ENCODE results near the gene GOT1.

Gene GOT1

GRCh38 chr10:99426689-99427088, 3.7 kb downstream of the GOT1 start:
- TF ChIP-seq GATA2 (IDR thresholded peaks at IDR 0.05; ENCODE audit: low read depth, low read length), result no peak
- no peak for TF ChIP-seq GATA3 (IDR thresholded peaks at IDR 0.05; ENCODE audit: low read depth, low read length)

- TF ChIP-seq GATA2 (IDR thresholded peaks at IDR 0.05; ENCODE audit: low read depth, low read length) (no peak), GATA3 (IDR thresholded peaks at IDR 0.05; ENCODE audit: low read depth, low read length) (no peak)
These were observed 5.2 kb downstream of the GOT1 start for GRCh38 chr10:99425204-99425603.

GRCh38 chr10:99424656-99425055, 5.8 kb downstream of the GOT1 start:
- TF ChIP-seq GATA2 (IDR thresholded peaks at IDR 0.05; ENCODE audit: low read depth, low read length) (no peak), GATA3 (IDR thresholded peaks at IDR 0.05; ENCODE audit: low read depth, low read length) (no peak)

GRCh38 chr10:99422529-99423096, 7.8 kb downstream of the GOT1 start:
- no peak for TF ChIP-seq GATA2 (IDR thresholded peaks at IDR 0.05; ENCODE audit: low read depth, low read length)
- TF ChIP-seq GATA3 (IDR thresholded peaks at IDR 0.05; ENCODE audit: low read depth, low read length), result no peak

GRCh38 chr10:99421233-99421739, 9.1 kb downstream of the GOT1 start:
- TF ChIP-seq GATA2 (IDR thresholded peaks at IDR 0.05; ENCODE audit: low read depth, low read length) (no peak), GATA3 (IDR thresholded peaks at IDR 0.05; ENCODE audit: low read depth, low read length) (no peak)

GRCh38 chr10:99419688-99420087, 10.7 kb downstream of the GOT1 start:
- TF ChIP-seq GATA2 (IDR thresholded peaks at IDR 0.05; ENCODE audit: low read depth, low read length) (no peak), GATA3 (IDR thresholded peaks at IDR 0.05; ENCODE audit: low read depth, low read length) (no peak)

GRCh38 chr10:99418910-99419624, 11.4 kb downstream of the GOT1 start:
- no peak for TF ChIP-seq GATA2 (IDR thresholded peaks at IDR 0.05; ENCODE audit: low read depth, low read length)
- no peak for TF ChIP-seq GATA3 (IDR thresholded peaks at IDR 0.05; ENCODE audit: low read depth, low read length)

- TF ChIP-seq GATA2 (IDR thresholded peaks at IDR 0.05; ENCODE audit: low read depth, low read length) (no peak), GATA3 (IDR thresholded peaks at IDR 0.05; ENCODE audit: low read depth, low read length) (no peak)
These were observed 18.3 kb downstream of the GOT1 start for GRCh38 chr10:99412099-99412498.

GRCh38 chr10:99411546-99411945, 18.9 kb downstream of the GOT1 start:
- no peak for TF ChIP-seq GATA3 (IDR thresholded peaks at IDR 0.05; ENCODE audit: low read depth, low read length)
- no peak for TF ChIP-seq GATA2 (IDR thresholded peaks at IDR 0.05; ENCODE audit: low read depth, low read length)

GRCh38 chr10:99410876-99411275, 19.5 kb downstream of the GOT1 start:
- TF ChIP-seq GATA3 (IDR thresholded peaks at IDR 0.05; ENCODE audit: low read depth, low read length) (no peak), GATA2 (IDR thresholded peaks at IDR 0.05; ENCODE audit: low read depth, low read length) (no peak)

GRCh38 chr10:99410146-99410545, 20.3 kb downstream of the GOT1 start:
- TF ChIP-seq GATA3 (IDR thresholded peaks at IDR 0.05; ENCODE audit: low read depth, low read length), result no peak
- no peak for TF ChIP-seq GATA2 (IDR thresholded peaks at IDR 0.05; ENCODE audit: low read depth, low read length)

GRCh38 chr10:99406149-99406548, 24.3 kb downstream of the GOT1 start:
- no peak for TF ChIP-seq GATA2 (IDR thresholded peaks at IDR 0.05; ENCODE audit: low read depth, low read length)
- no peak for TF ChIP-seq GATA3 (IDR thresholded peaks at IDR 0.05; ENCODE audit: low read depth, low read length)

GRCh38 chr10:99403674-99404073, 26.8 kb downstream of the GOT1 start:
- TF ChIP-seq GATA2 (IDR thresholded peaks at IDR 0.05; ENCODE audit: low read depth, low read length) (no peak), GATA3 (IDR thresholded peaks at IDR 0.05; ENCODE audit: low read depth, low read length) (no peak)

- no peak for TF ChIP-seq GATA2 (IDR thresholded peaks at IDR 0.05; ENCODE audit: low read depth, low read length)
- TF ChIP-seq GATA3 (IDR thresholded peaks at IDR 0.05; ENCODE audit: low read depth, low read length), result no peak
These were observed 30.8 kb downstream of the GOT1 start for GRCh38 chr10:99399664-99400063.

- TF ChIP-seq GATA3 (IDR thresholded peaks at IDR 0.05; ENCODE audit: low read depth, low read length) (no peak), GATA2 (IDR thresholded peaks at IDR 0.05; ENCODE audit: low read depth, low read length) (no peak)
These were observed 34.0 kb downstream of the GOT1 start for GRCh38 chr10:99396471-99396870.
